ENCODE data around the gene TMCC3. TPM values are rescaled to one million over a fixed set of nuclear protein-coding genes. Genes with fewer than 3 reads are reported as not detected.

The TMCC3 gene
- total RNA-seq, 4 donors from 2014 or later = 9.2 to 39.6 (median 12.4) TPM

- no peak for TF ChIP-seq CTCF (IDR thresholded peaks at IDR 0.05)
Measured at GRCh38 chr12:94678849-94679248, 28.5 kb upstream of the TMCC3 start.

DNA sequence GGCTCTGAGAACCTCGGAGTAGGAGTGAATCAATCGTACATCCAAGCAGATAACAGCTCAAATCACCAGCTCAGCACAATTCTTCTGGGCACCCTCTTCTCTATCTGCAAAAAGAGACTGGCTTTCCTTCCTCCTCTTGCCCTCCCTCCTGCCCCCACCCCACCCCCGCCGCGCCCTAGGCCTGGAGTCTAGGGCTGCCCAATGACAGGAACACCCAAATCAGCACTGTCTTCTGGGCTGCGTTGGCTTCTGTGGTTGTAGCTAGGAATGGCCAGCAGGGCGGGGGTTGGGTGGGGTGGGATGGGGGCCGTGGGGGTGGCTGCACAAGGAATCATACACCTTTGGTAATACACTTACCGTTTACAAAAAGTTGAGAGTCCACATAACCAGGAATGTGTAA is 28.0 kb upstream of the TMCC3 start:
- no peak for DNase-seq (ENCODE audit: low spot score)
- TF ChIP-seq CTCF (IDR thresholded peaks at IDR 0.05) = no peak
- no peak for ATAC-seq (ENCODE audit: low FRiP score)

More at GRCh38 chr12:94678849-94679248, 28.5 kb upstream of the TMCC3 start:
- DNase-seq (ENCODE audit: low spot score) (no peak), ATAC-seq (ENCODE audit: low FRiP score) (no peak)

GRCh38 chr12:94677778-94678177 is 27.4 kb upstream of the TMCC3 start:
- DNase-seq (ENCODE audit: low spot score) (no peak), ATAC-seq (ENCODE audit: low FRiP score) (no peak)
- TF ChIP-seq CTCF (IDR thresholded peaks at IDR 0.05) = no peak

DNA sequence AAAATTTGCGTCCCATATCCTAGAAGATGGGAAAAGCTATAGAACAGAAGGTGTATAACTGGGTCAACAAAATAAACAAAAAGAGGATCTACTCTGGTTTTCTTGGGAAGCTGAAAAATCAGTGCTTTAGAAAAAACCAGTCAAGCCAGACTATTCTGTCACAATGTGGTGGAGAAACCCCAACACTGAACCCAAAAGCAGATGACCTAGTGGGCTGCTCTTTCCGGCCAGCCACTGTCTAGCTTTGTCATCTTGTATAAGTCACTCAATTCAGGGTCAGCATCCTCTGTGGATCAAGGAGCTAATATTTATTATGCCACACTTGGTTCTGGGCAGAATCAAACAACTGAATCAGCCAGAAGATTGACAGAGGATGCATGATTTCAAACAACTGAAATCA is 26.6 kb upstream of the TMCC3 start:
- no peak for TF ChIP-seq CTCF (IDR thresholded peaks at IDR 0.05)
- DNase-seq (ENCODE audit: low spot score) = no peak
- ATAC-seq (ENCODE audit: low FRiP score) = no peak

GRCh38 chr12:94676031-94676641 is 25.8 kb upstream of the TMCC3 start:
- ATAC-seq (ENCODE audit: low FRiP score) (peak; percentile 16), DNase-seq (ENCODE audit: low spot score) (peak; percentile 37)
- no peak for TF ChIP-seq CTCF (IDR thresholded peaks at IDR 0.05)

DNA sequence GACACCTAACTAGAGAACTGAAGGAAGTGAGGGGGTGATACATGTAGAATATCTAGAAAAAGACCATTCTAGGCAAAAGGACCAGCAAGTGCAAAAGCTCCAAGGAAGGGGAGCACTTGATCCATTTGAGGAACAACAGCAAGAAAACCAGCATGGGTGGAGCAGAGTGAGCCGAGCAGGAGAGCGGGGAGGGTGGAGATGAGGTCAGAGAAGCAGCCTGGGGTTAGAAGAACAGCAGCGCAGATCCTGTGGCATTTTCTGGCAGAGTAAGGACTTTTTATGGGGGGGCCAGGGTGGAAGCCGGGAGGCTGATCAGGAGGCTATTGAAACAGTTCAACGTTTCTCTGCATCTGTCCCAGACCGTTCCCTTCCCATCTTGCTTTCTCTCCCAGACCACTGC is 24.5 kb upstream of the TMCC3 start:
- ATAC-seq (ENCODE audit: low FRiP score) (peak; percentile 27), DNase-seq (ENCODE audit: low spot score) (no peak)
- TF ChIP-seq CTCF (IDR thresholded peaks at IDR 0.05) = no peak

- TF ChIP-seq CTCF (IDR thresholded peaks at IDR 0.05) = no peak
- ATAC-seq (ENCODE audit: low FRiP score) (no peak), DNase-seq (ENCODE audit: low spot score) (no peak)
Measured at GRCh38 chr12:94674051-94674451, 23.7 kb upstream of the TMCC3 start.
